ENCODE measurements around the gene SHC4. TPM values are rescaled to one million over a fixed set of nuclear protein-coding genes. Genes with fewer than 3 reads are reported as not detected.

SHC4 gene
- total and polyA plus RNA-seq, 9 of the 15 experiments (the other 6 are each of a cell fraction or from before 2014, with no cell fraction given): 0.43 to 1.2 (median 0.67) TPM

GRCh38 chr15:48796521-48796920 lies 167.2 kb downstream of the SHC4 start:
- FAIRE-seq: no peak
- in situ Hi-C loops (cut with MboI): no loop called here
- CTCF ChIA-PET (ENCODE audit: low intra/inter-chr PET ratio): no interaction called here

More at GRCh38 chr15:48796521-48796920, 167.2 kb downstream of the SHC4 start:
- peaks cover 61% of the 10 kb centered on the region for H3K36me3 ChIP-seq (ENCODE audit: control insufficient read depth, insufficient read depth, low read length)
- intact Hi-C loops (cut with micrococcal nuclease): no loop called here
- no peaks in the 10 kb centered on the region for H4K20me1 ChIP-seq (replicated peaks; ENCODE audit: control insufficient read depth, insufficient read depth, low read length)
- WGBS (ENCODE audit: insufficient coverage, low coverage, missing lambda C conversion rate): 94% methylated on average over 3 of the region's 3 CpGs
- no peaks in the 10 kb centered on the region for H3K9me1 ChIP-seq (ENCODE audit: control insufficient read depth, insufficient read depth, low read length)
- no peaks in the 10 kb centered on the region for H3K9me3 ChIP-seq (replicated peaks; ENCODE audit: control insufficient read depth, insufficient read depth, low read depth, low read length)
- 0 out of 5 replicates have a peak, but pooled peaks cover 0 to 3% of the 10 kb centered on the region in 2 experiments for H3K4me1 ChIP-seq (replicated peaks in 1 of 2; ENCODE audit: control insufficient read depth in 2 of 2, insufficient read depth in 2 of 2, low read length in 2 of 2)
- POLR2A ChIA-PET: no interaction called here
- no peak overlapping the region for H3K27ac ChIP-seq (ENCODE audit: extremely low read depth, low read depth, low read length)
- no peak overlapping the region for H3K9ac ChIP-seq (ENCODE audit: insufficient read depth in 1 of 2, low read depth in 2 of 2, low read length in 2 of 2)
- H3K4me2 ChIP-seq (ENCODE audit: insufficient read depth, low read length): no peak overlapping the region
- BruUV-seq (replicated peaks): no TSS peak
- H3K4me3 ChIP-seq: no peak overlapping the region
- H3K79me2 ChIP-seq (ENCODE audit: control insufficient read depth, insufficient read depth, low read length): peaks cover 27% of the 10 kb centered on the region
- no peaks in the 10 kb centered on the region for H3K27me3 ChIP-seq (ENCODE audit: control insufficient read depth in 2 of 2, insufficient read depth in 2 of 2, low read length in 2 of 2)
- no peak for DNase-seq (ENCODE audit: extremely low read depth in 1 of 4, low spot score in 3 of 4)
- TF ChIP-seq RFX5 (IDR thresholded peaks at IDR 0.05; ENCODE audit: low read depth, low read length) (no peak), IFI16 (CRISPR knock-in tag; IDR thresholded peaks at IDR 0.05) (no peak), FOXM1 (IDR thresholded peaks at IDR 0.05; ENCODE audit: low read depth) (no peak), FOXM1 (CRISPR knock-in tag; IDR thresholded peaks at IDR 0.05; ENCODE audit: low read depth) (no peak), BMI1 (IDR thresholded peaks at IDR 0.05; ENCODE audit: low read length) (no peak), ZNF639 (CRISPR knock-in tag; conservative IDR thresholded peaks at IDR 0.05 in 1 of 2, IDR thresholded peaks at IDR 0.05 in 1 of 2) (no peak), COPS2 (conservative IDR thresholded peaks at IDR 0.05) (no peak), JUN (IDR thresholded peaks at IDR 0.05; ENCODE audit: borderline replicate concordance, low read depth, low read length) (no peak), JUN (CRISPR knock-in tag; IDR thresholded peaks at IDR 0.05; ENCODE audit: borderline replicate concordance) (no peak), ZNF41 (CRISPR knock-in tag; conservative IDR thresholded peaks at IDR 0.05) (no peak), NFATC3 (IDR thresholded peaks at IDR 0.05) (no peak)
- no peak for ATAC-seq
- H2AFZ ChIP-seq (ENCODE audit: low read depth, low read length): no peak overlapping the region

Data from K562 (cell line).